ENCODE measurements around the gene RPL15.
"Not testable (repeated sequence)": the region's sequence is repeated elsewhere in the genome, so short reads cannot be mapped to it uniquely, and the experiment has no call there.

Gene RPL15

GRCh38 chr3:23916886-23917678 is at the start of gene RPL15, which contains the start of gene NKIRAS1:
TSS of gene RPL15 (plus strand) at chr3:23917132. CDS start at chr3:23917860, 728 bp downstream.
TSS of gene NKIRAS1 (minus strand) at chr3:23916990. CDS start at chr3:23910904, 6,086 bp downstream.
- peak; percentile 78 for DNase-seq

- no peak for DNase-seq
Observed at GRCh38 chr3:23867400-23867799, 49.5 kb upstream of the RPL15 start.

- DNase-seq: no peak
Observed at GRCh38 chr3:23867838-23868237, 49.1 kb upstream of the RPL15 start.

- DNase-seq: no peak
Observed at GRCh38 chr3:23869977-23870662, 46.8 kb upstream of the RPL15 start.

GRCh38 chr3:23870663-23871043 is 46.3 kb upstream of the RPL15 start:
- DNase-seq: not testable (repeated sequence)

GRCh38 chr3:23871361-23871760 is 45.6 kb upstream of the RPL15 start:
- not testable (repeated sequence) for DNase-seq

- DNase-seq: no peak
Observed at GRCh38 chr3:23872330-23872729, 44.6 kb upstream of the RPL15 start.

GRCh38 chr3:23873941-23874340 is 43.0 kb upstream of the RPL15 start:
- DNase-seq: no peak

- DNase-seq: no peak
Observed at GRCh38 chr3:23874359-23875112, 42.4 kb upstream of the RPL15 start.

GRCh38 chr3:23875113-23875725 is 41.7 kb upstream of the RPL15 start:
- DNase-seq: no peak

GRCh38 chr3:23876923-23877322 is 40.0 kb upstream of the RPL15 start:
- no peak for DNase-seq

- DNase-seq: no peak
Observed at GRCh38 chr3:23877329-23877980, 39.5 kb upstream of the RPL15 start.

GRCh38 chr3:23879485-23879884 is 37.4 kb upstream of the RPL15 start:
- no peak for DNase-seq

- no peak for DNase-seq
Observed at GRCh38 chr3:23880703-23881339, 36.1 kb upstream of the RPL15 start.

GRCh38 chr3:23881993-23882392 is 34.9 kb upstream of the RPL15 start:
- DNase-seq: not testable (repeated sequence)

GRCh38 chr3:23882487-23882918 is 34.4 kb upstream of the RPL15 start:
- no peak for DNase-seq

GRCh38 chr3:23884481-23884880 is 32.5 kb upstream of the RPL15 start:
- DNase-seq: no peak

- no peak for DNase-seq
Observed at GRCh38 chr3:23885210-23885609, 31.7 kb upstream of the RPL15 start.

GRCh38 chr3:23886311-23886710 is 30.6 kb upstream of the RPL15 start:
- no peak for DNase-seq

GRCh38 chr3:23888617-23889228 is 28.2 kb upstream of the RPL15 start:
- no peak for DNase-seq

GRCh38 chr3:23889386-23889785 is 27.5 kb upstream of the RPL15 start:
- DNase-seq: no peak

All from NCI-H2171 (cell line).